GM21360 (cell line): Measurements from ENCODE around the gene SLC2A11.

ENCODE experiments used
- ATAC-seq: cut with Tn5 transposase; IDR thresholded peaks from one replicate; pipeline ENCODE4 v1.9.1; 2021; ENCODE audit warnings: mild to moderate bottlenecking, moderate library complexity; ENCODE audit not compliant: unreplicated experiment

The SLC2A11 gene, protein sequence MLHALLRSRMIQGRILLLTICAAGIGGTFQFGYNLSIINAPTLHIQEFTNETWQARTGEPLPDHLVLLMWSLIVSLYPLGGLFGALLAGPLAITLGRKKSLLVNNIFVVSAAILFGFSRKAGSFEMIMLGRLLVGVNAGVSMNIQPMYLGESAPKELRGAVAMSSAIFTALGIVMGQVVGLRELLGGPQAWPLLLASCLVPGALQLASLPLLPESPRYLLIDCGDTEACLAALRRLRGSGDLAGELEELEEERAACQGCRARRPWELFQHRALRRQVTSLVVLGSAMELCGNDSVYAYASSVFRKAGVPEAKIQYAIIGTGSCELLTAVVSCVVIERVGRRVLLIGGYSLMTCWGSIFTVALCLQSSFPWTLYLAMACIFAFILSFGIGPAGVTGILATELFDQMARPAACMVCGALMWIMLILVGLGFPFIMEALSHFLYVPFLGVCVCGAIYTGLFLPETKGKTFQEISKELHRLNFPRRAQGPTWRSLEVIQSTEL

GRCh38 chr22:23857606-23858483 lies at the start of gene SLC2A11:
TSS of gene SLC2A11 (plus strand) at chr22:23857875. CDS start at chr22:23858000, 125 bp downstream.
- ATAC-seq: peak; percentile 90

DNA sequence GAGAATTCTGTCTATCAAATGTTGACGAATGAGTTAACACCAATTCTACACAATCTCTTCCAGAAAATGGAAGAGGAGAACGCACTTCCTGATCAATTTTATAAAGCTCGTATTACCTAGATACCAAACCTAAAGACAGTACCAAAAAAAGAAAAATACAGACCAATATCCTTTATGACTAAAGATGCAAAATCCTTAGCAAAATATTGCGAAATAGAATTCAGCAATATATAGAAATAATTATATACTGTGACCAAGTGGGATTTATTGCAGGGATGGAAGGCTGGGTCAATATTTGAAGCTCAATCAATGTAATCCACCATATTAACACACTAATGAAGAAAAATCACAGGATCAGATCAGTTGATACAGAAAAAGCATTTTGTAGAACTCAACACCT lies 45.3 kb upstream of the SLC2A11 start:
- no peak for ATAC-seq

DNA sequence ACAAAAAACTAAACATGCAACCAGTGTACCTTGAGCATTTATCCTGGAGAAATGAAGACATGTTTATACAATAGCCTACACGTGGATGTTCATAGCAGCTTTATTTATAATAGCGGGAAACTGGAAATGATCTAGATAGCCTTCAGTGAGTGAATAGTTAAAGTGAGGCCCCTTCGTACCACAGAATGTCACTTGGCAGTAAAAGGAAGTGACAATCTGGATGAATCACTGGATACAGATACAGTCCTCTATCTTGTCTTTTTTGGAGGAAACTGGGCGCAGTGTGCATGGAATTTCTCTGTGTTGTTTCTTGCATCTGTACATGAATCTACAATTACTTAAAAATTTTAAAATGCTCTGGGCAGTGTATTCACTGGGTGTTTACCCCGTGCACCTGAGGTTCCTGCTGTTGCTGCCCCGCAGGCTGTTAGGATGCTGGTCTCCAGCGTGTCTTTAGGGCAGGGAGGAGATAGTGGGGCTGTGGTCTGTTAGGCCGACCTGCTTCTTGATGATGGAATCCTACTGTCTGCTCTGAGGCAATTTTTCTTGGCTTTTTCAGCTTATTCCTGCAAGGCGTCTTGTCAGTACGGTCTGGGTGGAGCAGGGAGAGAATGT lies 42.0 kb upstream of the SLC2A11 start:
- ATAC-seq: no peak

DNA sequence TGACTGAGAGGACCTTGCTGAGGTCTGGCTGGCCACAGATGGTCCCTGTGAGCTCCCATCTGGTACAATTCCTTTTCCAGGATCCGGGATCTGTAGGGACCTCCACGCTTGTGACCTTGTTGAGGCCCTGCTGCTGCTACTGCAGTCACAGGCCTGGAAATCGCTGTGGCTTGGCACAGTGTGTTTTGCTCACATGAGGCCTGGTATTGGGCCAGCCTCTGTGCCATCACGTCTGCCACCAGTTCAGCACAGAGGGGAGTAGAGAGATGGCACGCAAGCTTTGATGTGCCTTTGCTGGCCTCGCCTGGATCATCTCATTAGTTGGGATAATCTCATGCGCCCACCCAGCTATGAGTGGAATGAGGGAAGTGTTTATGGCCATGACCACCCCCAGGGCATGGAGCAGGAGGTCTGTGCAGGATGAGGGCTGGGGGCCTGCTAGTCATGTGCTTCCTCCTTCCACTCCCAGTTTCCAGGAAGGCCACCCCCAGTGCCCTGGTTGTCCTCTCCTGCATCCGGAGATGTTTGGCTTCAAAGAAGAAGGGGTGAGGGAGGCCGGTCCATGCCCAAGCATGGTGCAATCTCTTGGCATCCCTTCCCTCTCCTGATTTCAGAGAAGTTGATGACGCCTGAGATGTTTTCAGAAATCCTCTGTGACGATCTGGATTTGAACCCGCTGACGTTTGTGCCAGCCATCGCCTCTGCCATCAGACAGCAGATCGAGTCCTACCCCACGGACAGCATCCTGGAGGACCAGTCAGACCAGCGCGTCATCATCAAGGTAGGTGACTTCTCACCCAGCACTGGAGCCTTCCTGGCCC lies 41.3 kb upstream of the SLC2A11 start:
- no peak for ATAC-seq

GRCh38 chr22:23817146-23817545 lies 40.5 kb upstream of the SLC2A11 start:
- ATAC-seq: no peak

DNA sequence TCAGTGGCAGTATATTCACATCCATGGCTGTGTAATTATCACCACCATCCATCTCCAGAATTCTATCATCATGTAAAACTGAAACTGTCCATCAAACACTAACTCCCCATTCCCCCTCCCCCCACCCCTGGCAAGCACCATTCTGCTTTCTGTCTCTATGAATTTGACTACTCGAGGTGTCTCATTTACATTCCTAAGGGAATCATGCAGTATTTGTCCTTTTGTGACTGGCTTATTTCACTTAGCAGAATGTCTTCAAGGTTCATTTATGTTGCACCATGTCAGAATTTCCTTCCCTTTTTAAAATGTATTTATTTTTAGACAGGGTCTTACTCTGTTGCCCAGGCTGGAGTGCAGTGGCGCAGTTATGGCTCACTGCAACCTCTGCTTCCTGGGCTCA lies 39.1 kb upstream of the SLC2A11 start:
- ATAC-seq: no peak

- no peak for ATAC-seq
Measured at GRCh38 chr22:23820748-23821211, 36.9 kb upstream of the SLC2A11 start.

GRCh38 chr22:23822101-23822671 lies 35.5 kb upstream of the SLC2A11 start:
- no peak for ATAC-seq

- no peak for ATAC-seq
Measured at GRCh38 chr22:23823331-23823791, 34.3 kb upstream of the SLC2A11 start.

DNA sequence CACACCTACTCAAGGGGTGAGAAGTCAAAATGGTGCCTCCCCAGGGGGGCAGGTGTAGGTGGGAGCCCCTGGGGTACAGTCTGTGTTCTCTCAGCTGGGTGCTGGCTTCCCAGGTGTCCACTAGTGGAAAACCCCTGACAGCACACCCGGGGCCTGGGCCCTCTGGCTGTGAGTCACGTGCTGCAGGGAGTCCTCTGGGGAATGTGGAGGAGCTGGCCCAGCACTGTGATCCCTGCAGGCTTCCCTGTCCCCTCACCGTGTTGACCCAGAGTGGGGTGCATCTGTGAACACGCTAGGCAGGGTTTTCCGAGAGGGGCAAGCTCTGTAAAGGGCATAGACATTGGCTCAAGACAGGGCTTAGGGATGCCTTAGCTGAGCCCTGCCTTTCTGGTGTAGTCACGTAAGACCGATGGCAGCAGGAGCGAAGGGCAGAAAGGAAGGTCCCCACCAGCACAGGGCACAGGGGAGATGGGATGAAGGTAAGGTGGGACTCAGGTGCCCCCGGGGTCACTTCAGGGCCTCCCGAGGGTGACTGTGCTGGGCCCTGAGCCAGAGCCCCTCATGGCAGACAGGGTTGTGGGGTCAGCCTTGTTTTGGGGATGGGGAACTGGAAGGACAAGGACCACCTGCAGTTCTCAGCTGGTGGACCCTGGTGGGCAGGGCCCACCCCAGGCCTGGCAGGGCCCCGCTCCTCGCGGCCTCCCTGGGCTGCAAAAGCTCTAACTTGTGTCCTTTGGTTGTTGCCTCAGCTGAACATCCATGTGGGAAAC lies 33.0 kb upstream of the SLC2A11 start:
- no peak for ATAC-seq

DNA sequence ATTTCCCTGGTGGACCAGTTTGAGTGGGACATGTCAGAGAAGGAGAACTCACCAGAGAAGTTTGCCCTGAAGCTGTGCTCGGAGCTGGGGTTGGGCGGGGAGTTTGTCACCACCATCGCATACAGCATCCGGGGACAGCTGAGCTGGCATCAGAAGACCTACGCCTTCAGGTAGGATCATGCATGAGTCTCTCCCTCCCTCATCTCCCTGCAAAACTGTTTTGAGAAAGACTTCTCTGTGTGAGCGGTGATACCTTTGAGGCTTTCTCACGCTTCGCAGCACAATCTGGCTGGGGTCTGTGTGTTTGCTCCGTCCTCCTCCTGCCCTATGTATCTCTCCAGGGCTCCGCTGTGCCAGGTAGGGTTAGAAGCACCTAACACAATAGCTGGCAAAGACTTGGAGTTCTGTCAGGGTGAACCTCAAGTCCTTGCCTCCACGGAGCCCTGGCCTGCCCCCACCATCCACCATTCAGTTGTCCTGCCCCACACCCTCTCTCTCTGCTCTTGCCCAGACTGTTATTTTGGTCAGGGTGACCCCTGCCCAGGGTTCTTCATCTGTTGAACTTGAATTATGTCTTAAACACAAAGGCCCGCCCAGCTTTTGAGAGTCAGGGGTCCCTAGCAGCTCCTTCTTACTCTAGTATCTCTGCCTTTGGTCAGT lies 32.3 kb upstream of the SLC2A11 start:
- ATAC-seq: no peak

DNA sequence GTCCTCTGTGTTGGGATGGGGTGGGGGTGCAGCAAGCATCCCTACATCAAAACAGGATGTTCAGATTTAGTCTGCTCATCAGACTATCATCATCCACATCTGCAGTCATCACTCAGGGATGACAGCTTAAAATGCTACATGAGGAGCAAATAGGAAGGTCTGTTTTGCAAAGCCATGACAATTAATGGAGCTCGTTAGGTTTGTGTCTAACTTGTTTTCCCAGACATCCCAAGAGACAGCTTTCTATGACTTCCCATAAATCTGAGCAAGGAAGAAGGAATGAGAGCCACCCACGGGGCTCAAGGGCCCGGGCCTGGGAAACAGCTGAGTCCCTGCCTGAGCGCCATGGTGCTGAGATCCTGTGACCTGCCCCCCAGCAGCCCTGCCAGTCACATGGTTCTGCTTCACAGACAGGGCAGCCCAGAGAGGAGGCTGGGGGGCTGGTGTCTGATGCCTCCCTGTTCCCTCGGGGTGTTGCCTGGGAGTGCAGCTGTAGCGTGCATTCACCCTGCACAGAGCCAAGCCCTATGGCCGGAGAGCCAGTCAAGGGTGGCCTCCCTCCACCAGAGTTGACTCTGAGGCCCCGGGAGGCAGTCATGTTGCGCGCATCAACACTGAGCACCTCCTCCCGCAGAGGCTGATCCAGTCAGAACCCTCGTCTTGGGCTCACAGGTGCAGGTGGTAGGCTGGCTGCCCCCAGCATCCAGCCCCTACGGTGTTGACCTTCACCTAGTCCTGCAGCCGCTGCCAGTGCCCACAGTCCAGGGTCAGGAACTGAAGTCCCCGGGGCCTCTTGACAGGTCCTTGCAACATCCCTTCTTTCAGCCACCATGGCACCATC lies 30.9 kb upstream of the SLC2A11 start:
- ATAC-seq: no peak

DNA sequence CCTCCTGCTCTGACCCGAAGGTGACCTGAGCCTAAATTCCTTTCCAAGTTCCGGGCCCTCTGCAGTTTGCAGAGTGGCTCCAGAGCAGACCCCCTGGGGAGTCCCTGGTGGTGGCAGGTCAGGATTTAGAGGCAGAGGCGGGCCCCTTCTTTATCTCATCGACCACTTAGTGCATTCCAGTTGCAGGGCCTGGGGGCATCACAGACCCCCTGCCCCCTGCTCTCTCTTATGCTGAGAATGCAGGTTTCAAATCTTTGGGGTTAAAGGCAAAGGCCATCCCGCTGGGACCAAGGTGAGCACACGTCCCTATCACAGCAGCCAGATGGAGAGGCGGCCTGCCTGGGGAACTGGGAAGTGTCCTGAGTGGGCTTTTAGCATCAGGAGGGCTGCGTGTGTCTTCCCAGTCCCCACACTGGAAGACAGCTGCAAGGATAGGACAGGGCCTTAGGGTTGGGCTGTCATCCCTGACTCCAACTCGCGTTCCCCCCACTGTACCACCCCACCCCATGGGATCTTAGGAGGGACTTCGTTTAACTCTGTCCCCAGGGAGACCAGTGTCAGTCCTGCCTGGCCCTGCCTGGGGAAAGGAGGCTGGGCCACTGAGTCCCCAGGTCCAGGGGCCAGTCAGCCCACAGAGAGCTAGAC lies 30.2 kb upstream of the SLC2A11 start:
- ATAC-seq: no peak

GRCh38 chr22:23828800-23829680 lies 28.6 kb upstream of the SLC2A11 start:
- no peak for ATAC-seq

GRCh38 chr22:23829845-23830372 lies 27.8 kb upstream of the SLC2A11 start:
- no peak for ATAC-seq

- ATAC-seq: no peak
Measured at GRCh38 chr22:23831261-23831660, 26.4 kb upstream of the SLC2A11 start.
